SK-N-SH (cell line): ENCODE results near the gene CEBPG. TPM values are rescaled to one million over a fixed set of nuclear protein-coding genes. Genes with fewer than 3 reads are reported as not detected.

Source experiments
- CTCF ChIA-PET: fragments of 300-600, 350-600 bp; formaldehyde crosslinking; extraction: SDS; loops from one replicate; lab custom pipeline; 2021; lab: Yijun Ruan, JAX
- POLR2A ChIA-PET: fragments of 350-600 bp; sonication (Branson Sonifier 250); formaldehyde crosslinking; extraction: SDS; loops from one replicate; lab custom pipeline; 2020; ENCODE audit warnings: antibody characterized with exemption, inconsistent platforms; lab: Yijun Ruan, JAX
- DNase-seq: peaks from one replicate; pipeline ENCODE4 v3.0.0; 2012
- H2AFZ ChIP-seq: fragments of 200-600 bp; sonication (generic); 2 replicates; pipeline ENCODE4 v1.8.1; 2016; ENCODE audit warnings: antibody characterized with exemption, mild to moderate bottlenecking, low read depth
- H3F3A ChIP-seq: fragments of 200-600 bp; sonication (generic); replicated peaks from 2 replicates; pipeline ENCODE3; 2016; ENCODE audit warnings: antibody characterized with exemption, mild to moderate bottlenecking; ENCODE audit not compliant: insufficient read depth
- H3K27ac ChIP-seq, 2 experiments: fragments of 200-500 bp in 1 of 2; fragments of 200-600 bp in 1 of 2; sonication (Bioruptor generic) in 1 of 2; sonication (generic), shearing (Covaris generic) in 1 of 2; 2 replicates each; pipeline versions ENCODE4 v1.5.1 to v1.6.1; 2014 to 2016; ENCODE audit warnings: low read depth in 2 of 2, inconsistent platforms in 1 of 2, low read length in 1 of 2, mild to moderate bottlenecking in 1 of 2, mixed read lengths in 1 of 2
- H3K27me3 ChIP-seq: fragments of 200-600 bp; sonication (generic), shearing (Covaris generic); 2 replicates; pipeline ENCODE4 v1.6.1; 2016; ENCODE audit warnings: mixed run types; ENCODE audit not compliant: insufficient read depth
- H3K36me3 ChIP-seq, 2 experiments: fragments of 200-500 bp in 1 of 2; fragments of 200-600 bp in 1 of 2; sonication (Bioruptor generic) in 1 of 2; sonication (generic) in 1 of 2; replicated peaks in 1 of 2; 2 replicates each; pipeline versions ENCODE3 to v1.5.1; 2014 to 2016; ENCODE audit warnings: low read length in 1 of 2, mild to moderate bottlenecking in 1 of 2; ENCODE audit not compliant: insufficient read depth in 2 of 2, control insufficient read depth in 1 of 2
- H3K4me1 ChIP-seq, 2 experiments: fragments of 200-500 bp in 1 of 2; fragments of 200-600 bp in 1 of 2; sonication (Bioruptor generic) in 1 of 2; sonication (generic), shearing (Covaris generic) in 1 of 2; 2 replicates each; pipeline versions ENCODE4 v1.5.1 to v1.6.1; 2014 to 2016; ENCODE audit warnings: low read depth in 1 of 2, low read length in 1 of 2, mixed run types in 1 of 2; ENCODE audit not compliant: insufficient read depth in 2 of 2, control insufficient read depth in 1 of 2
- H3K4me2 ChIP-seq: fragments of 200-600 bp; sonication (generic), shearing (Covaris generic); 2 replicates; pipeline ENCODE4 v1.6.1; 2017; ENCODE audit warnings: mixed run types
- H3K4me3 ChIP-seq, 2 experiments: fragments of 200-500 bp in 1 of 2; fragments of 200-600 bp in 1 of 2; sonication (Bioruptor generic) in 1 of 2; sonication (generic), shearing (Covaris generic) in 1 of 2; 2 replicates each; pipeline versions ENCODE4 v1.5.1 to v1.8.1; 2014 to 2016; ENCODE audit warnings: low read depth in 2 of 2, inconsistent platforms in 1 of 2, low read length in 1 of 2, mild to moderate bottlenecking in 1 of 2, mixed read lengths in 1 of 2, moderate library complexity in 1 of 2
- H3K79me2 ChIP-seq: fragments of 200-600 bp; sonication (generic); 2 replicates; pipeline ENCODE4 v1.8.1; 2017; ENCODE audit warnings: mild to moderate bottlenecking; ENCODE audit not compliant: insufficient read depth
- H3K9ac ChIP-seq: fragments of 200-600 bp; sonication (generic); 2 replicates; pipeline ENCODE4 v1.6.1; 2017; ENCODE audit warnings: mixed run types
- H3K9me2 ChIP-seq: fragments of 200-600 bp; sonication (generic); 2 replicates; pipeline ENCODE4 v1.6.1; 2017; ENCODE audit warnings: mixed run types
- H3K9me3 ChIP-seq: fragments of 200-600 bp; sonication (generic); 2 replicates; pipeline ENCODE4 v1.6.1; 2017; ENCODE audit warnings: mixed run types, mild to moderate bottlenecking, moderate library complexity
- H4K20me1 ChIP-seq: fragments of 200-600 bp; sonication (generic); 2 replicates; pipeline ENCODE4 v1.6.1; 2017; ENCODE audit warnings: mild to moderate bottlenecking, mixed run types; ENCODE audit not compliant: insufficient read depth
- ELF1 ChIP-seq: IDR thresholded peaks from 2 replicates; pipeline ENCODE4 v1.4.0; 2012
- EP300 ChIP-seq, 2 experiments: IDR thresholded peaks; 2 replicates each; pipeline versions ENCODE4 v1.4.0 to v1.6.1; 2012; ENCODE audit warnings: borderline replicate concordance in 1 of 2, low read depth in 1 of 2, low read length in 1 of 2
- EZH2phosphoT487 ChIP-seq: fragments of 200-600 bp; sonication (generic); IDR thresholded peaks from 2 replicates; pipeline ENCODE4 v1.6.1; 2017; ENCODE audit warnings: low read depth, mixed run types, mild to moderate bottlenecking, antibody characterized with exemption, moderate library complexity, borderline replicate concordance
- FOXJ3 ChIP-seq: sonication (generic); formaldehyde crosslinking; IDR thresholded peaks from 2 replicates; pipeline ENCODE4 v1.5.1; 2020; ENCODE audit warnings: mild to moderate bottlenecking, missing genetic modification reagents
- FOXM1 ChIP-seq: IDR thresholded peaks from 2 replicates; pipeline ENCODE4 v1.4.0; 2012; ENCODE audit warnings: low read depth, mild to moderate bottlenecking
- JUND ChIP-seq: IDR thresholded peaks from 2 replicates; pipeline ENCODE4 v1.4.0; 2012
- MXI1 ChIP-seq: IDR thresholded peaks from 2 replicates; pipeline ENCODE4 v1.6.1; 2012; ENCODE audit warnings: mild to moderate bottlenecking, low read depth, low read length, improper control_type of control experiment
- NFIC ChIP-seq: IDR thresholded peaks from 2 replicates; pipeline ENCODE4 v1.4.0; 2012; ENCODE audit warnings: borderline replicate concordance
- RCOR1 ChIP-seq: fragments of 150-350 bp; IDR thresholded peaks from 2 replicates; pipeline ENCODE4 v1.6.1; 2017; ENCODE audit warnings: antibody characterized with exemption, low read length
- SIN3A ChIP-seq: IDR thresholded peaks from 2 replicates; pipeline ENCODE4 v1.6.1; 2012; ENCODE audit warnings: low read depth, mild to moderate bottlenecking, low read length, moderate library complexity, borderline replicate concordance
- SMC3 ChIP-seq: IDR thresholded peaks from 2 replicates; pipeline ENCODE4 v1.6.1; 2012; ENCODE audit warnings: low read depth, low read length, improper control_type of control experiment
- TEAD4 ChIP-seq: IDR thresholded peaks from 2 replicates; pipeline ENCODE4 v1.4.0; 2012; ENCODE audit warnings: mild to moderate bottlenecking, borderline replicate concordance; ENCODE audit not compliant: insufficient read depth
- USF2 ChIP-seq: fragments of 150-350 bp; IDR thresholded peaks from 2 replicates; pipeline ENCODE4 v1.6.1; 2017; ENCODE audit warnings: antibody characterized with exemption, low read length, low read depth, borderline replicate concordance
- WGBS: methylation state at CpG from one replicate; pipeline ENCODE4 v1.1.6; 2017; ENCODE audit warnings: low lambda C conversion rate; 5-methylcytosine and 5-hydroxymethylcytosine counted together
- polyA plus RNA-seq, 3 experiments: library from polyadenylated mRNA; depleted of rRNA; stranded (reverse); fragments of >200 nt; gene quantifications; 2 replicates each; pipeline ENCODE4 v1.2.3, GENCODE V29; 2012
- TF ChIP-seq, protein P1 (sequence below): fragments of 150-350 bp; IDR thresholded peaks from 2 replicates; pipeline ENCODE4 v1.6.1; 2016; ENCODE audit warnings: mild to moderate bottlenecking, low read depth, low read length
- TF ChIP-seq, protein P2 (sequence below): IDR thresholded peaks from 2 replicates; pipeline ENCODE4 v1.4.0; 2012; ENCODE audit warnings: low read depth, borderline replicate concordance
- TF ChIP-seq, protein P3 (sequence below): IDR thresholded peaks from 2 replicates; pipeline ENCODE4; 2012
- TF ChIP-seq, protein P4 (sequence below): IDR thresholded peaks from 2 replicates; pipeline ENCODE4 v1.4.0; 2012; ENCODE audit warnings: low read depth, borderline replicate concordance
- TF ChIP-seq, protein P5 (sequence below): IDR thresholded peaks from 2 replicates; pipeline ENCODE4 v1.4.0; 2012; ENCODE audit warnings: low read depth

CEBPG gene
- polyA plus RNA-seq, 1 of the 3 experiments (the other 2 are of a cell fraction), result 9.1 TPM

DNA sequence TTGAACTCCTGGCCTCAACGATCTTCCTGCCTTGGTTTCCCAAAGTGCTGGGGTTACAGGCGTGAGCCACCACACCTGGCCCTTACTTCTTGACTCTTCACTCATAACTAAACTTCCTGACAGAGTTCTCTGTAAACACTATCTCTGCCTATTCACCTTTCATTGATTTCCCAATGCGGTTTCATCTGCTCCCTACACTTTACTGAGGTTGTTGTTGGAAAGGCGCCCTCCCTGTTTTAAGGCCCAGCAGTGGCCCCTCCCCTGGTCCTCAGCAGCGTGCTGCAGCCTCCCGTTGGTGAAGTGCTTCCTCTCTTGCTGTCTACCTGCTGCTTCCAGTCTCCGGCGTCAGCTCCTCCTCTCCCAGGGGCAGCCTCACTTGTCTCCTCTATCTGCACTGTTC lies 44.4 kb upstream of the CEBPG start (continued):
- no peak for TF ChIP-seq SIN3A
- TF ChIP-seq, all 33 proteins: peak for 0

DNA sequence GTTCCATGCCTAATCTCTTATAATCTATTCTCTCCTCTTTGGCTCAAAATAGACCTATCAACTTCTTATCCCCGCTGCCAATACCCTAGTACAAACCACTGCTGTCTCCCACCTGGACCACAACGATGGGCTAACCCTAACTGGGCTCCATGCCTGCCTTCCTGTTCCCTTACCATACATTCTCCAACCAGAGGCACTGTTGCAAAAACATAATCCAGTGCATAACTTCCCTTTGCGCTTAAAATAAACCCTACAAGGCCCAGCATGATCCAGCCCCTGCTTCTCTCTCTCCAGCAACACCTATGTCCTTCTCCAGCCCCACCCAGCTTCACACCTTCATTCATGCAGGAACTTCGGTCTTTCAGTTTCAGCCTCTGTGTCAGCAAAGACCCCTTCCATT lies 43.8 kb upstream of the CEBPG start:
- Histone ChIP-seq H3F3A (no peaks in the 10 kb centered on the region), H3K4me3 (no peak overlapping the region), H3K9me3 (no peaks in the 10 kb centered on the region), H3K4me1 (no peaks in the 10 kb centered on the region), H3K79me2 (no peaks in the 10 kb centered on the region), H3K27me3 (no peaks in the 10 kb centered on the region), H3K27ac (no peak overlapping the region), H4K20me1 (no peaks in the 10 kb centered on the region), H3K9me2 (no peaks in the 10 kb centered on the region), H3K4me2 (no peak overlapping the region), H3K36me3 (no peaks in the 10 kb centered on the region), H3K9ac (no peak overlapping the region), H2AFZ (no peak overlapping the region)
- no peak for DNase-seq
- CTCF ChIA-PET, result no interaction called here
- POLR2A ChIA-PET, result no interaction called here
- WGBS, result 35% methylated on average over 4 of the region's 4 CpGs
- TF ChIP-seq TEAD4 (no peak), EP300 (IDR thresholded peaks at IDR 0.05; ENCODE audit: borderline replicate concordance in 1 of 2, low read depth in 1 of 2, low read length in 1 of 2) (no peak), MXI1 (no peak), SMC3 (no peak), FOXJ3 (CRISPR knock-in tag) (no peak), ELF1 (no peak), EZH2phosphoT487 (no peak), RCOR1 (no peak), JUND (no peak), USF2 (no peak), NFIC (no peak), FOXM1 (no peak)
- TF ChIP-seq, protein P1, sequence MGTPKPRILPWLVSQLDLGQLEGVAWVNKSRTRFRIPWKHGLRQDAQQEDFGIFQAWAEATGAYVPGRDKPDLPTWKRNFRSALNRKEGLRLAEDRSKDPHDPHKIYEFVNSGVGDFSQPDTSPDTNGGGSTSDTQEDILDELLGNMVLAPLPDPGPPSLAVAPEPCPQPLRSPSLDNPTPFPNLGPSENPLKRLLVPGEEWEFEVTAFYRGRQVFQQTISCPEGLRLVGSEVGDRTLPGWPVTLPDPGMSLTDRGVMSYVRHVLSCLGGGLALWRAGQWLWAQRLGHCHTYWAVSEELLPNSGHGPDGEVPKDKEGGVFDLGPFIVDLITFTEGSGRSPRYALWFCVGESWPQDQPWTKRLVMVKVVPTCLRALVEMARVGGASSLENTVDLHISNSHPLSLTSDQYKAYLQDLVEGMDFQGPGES, result no peak
- TF ChIP-seq, protein P2, sequence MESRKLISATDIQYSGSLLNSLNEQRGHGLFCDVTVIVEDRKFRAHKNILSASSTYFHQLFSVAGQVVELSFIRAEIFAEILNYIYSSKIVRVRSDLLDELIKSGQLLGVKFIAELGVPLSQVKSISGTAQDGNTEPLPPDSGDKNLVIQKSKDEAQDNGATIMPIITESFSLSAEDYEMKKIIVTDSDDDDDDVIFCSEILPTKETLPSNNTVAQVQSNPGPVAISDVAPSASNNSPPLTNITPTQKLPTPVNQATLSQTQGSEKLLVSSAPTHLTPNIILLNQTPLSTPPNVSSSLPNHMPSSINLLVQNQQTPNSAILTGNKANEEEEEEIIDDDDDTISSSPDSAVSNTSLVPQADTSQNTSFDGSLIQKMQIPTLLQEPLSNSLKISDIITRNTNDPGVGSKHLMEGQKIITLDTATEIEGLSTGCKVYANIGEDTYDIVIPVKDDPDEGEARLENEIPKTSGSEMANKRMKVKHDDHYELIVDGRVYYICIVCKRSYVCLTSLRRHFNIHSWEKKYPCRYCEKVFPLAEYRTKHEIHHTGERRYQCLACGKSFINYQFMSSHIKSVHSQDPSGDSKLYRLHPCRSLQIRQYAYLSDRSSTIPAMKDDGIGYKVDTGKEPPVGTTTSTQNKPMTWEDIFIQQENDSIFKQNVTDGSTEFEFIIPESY, result no peak
- TF ChIP-seq, protein P3, sequence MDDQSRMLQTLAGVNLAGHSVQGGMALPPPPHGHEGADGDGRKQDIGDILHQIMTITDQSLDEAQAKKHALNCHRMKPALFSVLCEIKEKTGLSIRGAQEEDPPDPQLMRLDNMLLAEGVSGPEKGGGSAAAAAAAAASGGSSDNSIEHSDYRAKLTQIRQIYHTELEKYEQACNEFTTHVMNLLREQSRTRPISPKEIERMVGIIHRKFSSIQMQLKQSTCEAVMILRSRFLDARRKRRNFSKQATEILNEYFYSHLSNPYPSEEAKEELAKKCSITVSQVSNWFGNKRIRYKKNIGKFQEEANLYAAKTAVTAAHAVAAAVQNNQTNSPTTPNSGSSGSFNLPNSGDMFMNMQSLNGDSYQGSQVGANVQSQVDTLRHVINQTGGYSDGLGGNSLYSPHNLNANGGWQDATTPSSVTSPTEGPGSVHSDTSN, result no peak
- TF ChIP-seq, protein P4, sequence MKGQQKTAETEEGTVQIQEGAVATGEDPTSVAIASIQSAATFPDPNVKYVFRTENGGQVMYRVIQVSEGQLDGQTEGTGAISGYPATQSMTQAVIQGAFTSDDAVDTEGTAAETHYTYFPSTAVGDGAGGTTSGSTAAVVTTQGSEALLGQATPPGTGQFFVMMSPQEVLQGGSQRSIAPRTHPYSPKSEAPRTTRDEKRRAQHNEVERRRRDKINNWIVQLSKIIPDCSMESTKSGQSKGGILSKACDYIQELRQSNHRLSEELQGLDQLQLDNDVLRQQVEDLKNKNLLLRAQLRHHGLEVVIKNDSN, result no peak
- TF ChIP-seq, protein P5, sequence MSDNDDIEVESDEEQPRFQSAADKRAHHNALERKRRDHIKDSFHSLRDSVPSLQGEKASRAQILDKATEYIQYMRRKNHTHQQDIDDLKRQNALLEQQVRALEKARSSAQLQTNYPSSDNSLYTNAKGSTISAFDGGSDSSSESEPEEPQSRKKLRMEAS, result no peak
